Measurements from ENCODE around the gene PUM2. TPM values are rescaled to one million over a fixed set of nuclear protein-coding genes. Genes with fewer than 3 reads are reported as not detected.
"Not testable (repeated sequence)": the region's sequence is repeated elsewhere in the genome, so short reads cannot be mapped to it uniquely, and the experiment has no call there.

PUM2 gene
- total RNA-seq, 4 donors from 2014 or later = 61.2 to 88.3 (median 74.8) TPM

DNA sequence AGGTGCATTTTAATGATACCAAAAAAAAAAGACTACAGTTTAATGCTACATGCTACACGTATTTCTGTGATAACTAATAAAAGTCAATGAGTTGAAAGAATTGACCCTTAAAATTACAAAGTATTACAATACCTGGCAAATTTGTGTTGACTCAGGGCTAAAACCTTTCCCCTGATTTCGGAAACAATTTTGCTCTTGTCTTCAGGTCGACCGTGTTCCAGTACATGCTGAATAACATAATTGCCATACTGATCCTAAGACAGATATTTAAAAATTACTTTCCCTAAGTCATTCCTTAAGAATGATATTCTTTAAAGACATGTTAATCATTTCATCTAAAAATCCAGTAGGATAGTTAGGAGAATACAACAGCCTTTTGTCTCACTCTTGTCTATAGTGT lies 95.9 kb downstream of the PUM2 start:
- H3K27ac ChIP-seq = no peak overlapping the region
- H3K4me1 ChIP-seq = no peaks in the 10 kb centered on the region
- peaks cover 0 to 90% (median 0%) of the 10 kb centered on the region in 3 donors for H3K36me3 ChIP-seq
- H3K27me3 ChIP-seq = no peaks in the 10 kb centered on the region
- H3K9me3 ChIP-seq = no peaks in the 10 kb centered on the region
- TF ChIP-seq, protein P1, sequence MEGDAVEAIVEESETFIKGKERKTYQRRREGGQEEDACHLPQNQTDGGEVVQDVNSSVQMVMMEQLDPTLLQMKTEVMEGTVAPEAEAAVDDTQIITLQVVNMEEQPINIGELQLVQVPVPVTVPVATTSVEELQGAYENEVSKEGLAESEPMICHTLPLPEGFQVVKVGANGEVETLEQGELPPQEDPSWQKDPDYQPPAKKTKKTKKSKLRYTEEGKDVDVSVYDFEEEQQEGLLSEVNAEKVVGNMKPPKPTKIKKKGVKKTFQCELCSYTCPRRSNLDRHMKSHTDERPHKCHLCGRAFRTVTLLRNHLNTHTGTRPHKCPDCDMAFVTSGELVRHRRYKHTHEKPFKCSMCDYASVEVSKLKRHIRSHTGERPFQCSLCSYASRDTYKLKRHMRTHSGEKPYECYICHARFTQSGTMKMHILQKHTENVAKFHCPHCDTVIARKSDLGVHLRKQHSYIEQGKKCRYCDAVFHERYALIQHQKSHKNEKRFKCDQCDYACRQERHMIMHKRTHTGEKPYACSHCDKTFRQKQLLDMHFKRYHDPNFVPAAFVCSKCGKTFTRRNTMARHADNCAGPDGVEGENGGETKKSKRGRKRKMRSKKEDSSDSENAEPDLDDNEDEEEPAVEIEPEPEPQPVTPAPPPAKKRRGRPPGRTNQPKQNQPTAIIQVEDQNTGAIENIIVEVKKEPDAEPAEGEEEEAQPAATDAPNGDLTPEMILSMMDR (IDR thresholded peaks at IDR 0.05) = no peak
- TF ChIP-seq POLR2A (IDR thresholded peaks at IDR 0.05) = no peak
- no peak for DNase-seq
- no peak overlapping the region for H3K4me3 ChIP-seq

DNA sequence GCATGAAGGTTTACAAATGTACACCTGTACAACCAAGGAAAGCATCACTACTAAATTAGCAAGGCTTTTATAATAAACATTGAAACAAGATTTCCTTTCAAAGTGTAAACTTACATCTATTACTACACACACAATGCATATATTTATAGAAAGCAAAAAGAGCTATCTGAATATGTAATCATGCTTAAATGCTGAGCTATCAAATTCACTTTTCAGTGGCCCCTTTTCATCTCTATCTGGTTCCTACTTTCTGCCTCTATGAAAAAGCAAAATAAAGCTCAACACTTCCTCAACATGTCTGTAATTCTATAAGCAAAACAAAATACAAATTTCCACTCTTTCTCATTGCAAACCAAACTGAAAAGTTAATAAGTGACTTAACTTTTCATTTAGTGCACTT lies 100.2 kb downstream of the PUM2 start:
- H3K27ac ChIP-seq = no peak overlapping the region
- no peaks in the 10 kb centered on the region for H3K27me3 ChIP-seq
- no peaks in the 10 kb centered on the region for H3K9me3 ChIP-seq
- H3K36me3 ChIP-seq = peaks cover 0 to 74% (median 0%) of the 10 kb centered on the region in 3 donors
- no peak for DNase-seq
- H3K4me1 ChIP-seq = no peaks in the 10 kb centered on the region
- TF ChIP-seq, protein P1 (IDR thresholded peaks at IDR 0.05) = no peak
- TF ChIP-seq POLR2A (IDR thresholded peaks at IDR 0.05) = no peak
- H3K4me3 ChIP-seq = no peak overlapping the region

DNA sequence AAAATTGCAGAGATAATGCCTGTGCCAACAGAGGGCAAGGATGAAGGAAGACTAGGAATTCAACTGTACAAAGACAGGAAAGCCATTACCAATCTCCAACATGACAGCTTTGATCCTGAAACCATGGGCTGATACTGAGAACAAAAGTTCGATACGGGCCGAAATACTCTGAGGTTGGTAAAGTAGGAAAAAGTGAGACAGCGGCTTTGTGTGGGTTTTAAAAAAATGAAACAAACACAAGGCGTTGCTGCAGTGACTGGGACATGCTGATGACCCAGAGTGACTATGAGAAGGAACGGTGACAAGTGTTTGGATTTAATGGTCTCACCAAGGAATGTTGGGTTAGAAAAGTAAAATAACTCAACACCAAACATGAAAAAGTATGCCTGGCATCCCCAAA lies 101.5 kb downstream of the PUM2 start:
- H3K4me3 ChIP-seq = no peak overlapping the region
- no peak overlapping the region for H3K27ac ChIP-seq
- TF ChIP-seq, protein P1 (IDR thresholded peaks at IDR 0.05) = no peak
- no peak for TF ChIP-seq POLR2A (IDR thresholded peaks at IDR 0.05)
- no peaks in the 10 kb centered on the region for H3K27me3 ChIP-seq
- DNase-seq = no peak
- H3K4me1 ChIP-seq = no peaks in the 10 kb centered on the region
- H3K36me3 ChIP-seq = peaks cover 0 to 61% (median 0%) of the 10 kb centered on the region in 3 donors
- H3K9me3 ChIP-seq = no peaks in the 10 kb centered on the region

DNA sequence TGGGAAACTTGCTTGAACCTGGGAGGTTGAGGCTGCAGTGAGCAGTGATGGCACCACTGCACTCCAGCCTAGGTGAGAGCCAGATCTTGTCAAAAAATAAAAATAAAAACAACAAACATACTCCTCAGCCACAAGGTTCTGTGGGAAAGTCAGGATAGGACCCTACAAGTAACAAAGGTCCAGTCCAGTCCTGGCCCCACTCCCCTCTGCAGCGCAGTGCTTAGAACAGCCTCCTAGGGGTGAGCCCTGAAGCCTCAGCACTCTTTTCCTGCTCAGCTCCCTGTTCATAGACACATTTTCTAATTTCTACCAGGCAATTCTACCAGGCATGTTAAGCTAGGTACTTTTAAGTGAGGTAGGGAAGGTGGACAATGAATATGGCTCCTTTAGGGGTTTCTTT lies 103.6 kb downstream of the PUM2 start:
- Histone ChIP-seq H3K9me3 (no peaks in the 10 kb centered on the region), H3K4me1 (peaks cover 0 to 4% (median 0%) of the 10 kb centered on the region in 4 donors), H3K27ac (no peak overlapping the region), H3K4me3 (no peak overlapping the region), H3K27me3 (no peaks in the 10 kb centered on the region), H3K36me3 (peaks cover 0 to 40% (median 0%) of the 10 kb centered on the region in 3 donors)
- TF ChIP-seq, protein P1 (IDR thresholded peaks at IDR 0.05) = no peak
- TF ChIP-seq POLR2A (IDR thresholded peaks at IDR 0.05) = no peak
- DNase-seq = no peak

DNA sequence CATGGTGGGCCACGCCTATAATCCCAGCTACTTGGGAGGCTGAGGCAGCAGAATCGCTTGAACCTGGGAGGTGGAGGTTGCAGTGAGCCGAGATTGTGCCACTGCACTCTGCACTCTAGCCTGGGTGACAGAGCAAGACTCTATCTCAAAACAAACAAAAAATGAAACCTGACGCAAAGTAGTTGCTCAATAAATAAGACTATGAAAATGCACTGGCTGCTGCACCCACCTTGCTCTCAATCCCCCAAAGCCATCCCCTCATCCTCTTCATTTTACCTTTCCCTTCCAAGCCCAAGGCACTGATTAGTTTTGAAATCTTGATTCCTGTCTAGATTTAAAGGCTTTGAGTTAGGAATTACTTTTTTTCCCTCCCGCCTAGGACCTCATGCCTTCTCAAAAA lies 107.0 kb downstream of the PUM2 start:
- not testable (repeated sequence) for H3K27me3 ChIP-seq, H3K36me3 ChIP-seq, H3K4me3 ChIP-seq, DNase-seq, H3K4me1 ChIP-seq, H3K27ac ChIP-seq, H3K9me3 ChIP-seq

DNA sequence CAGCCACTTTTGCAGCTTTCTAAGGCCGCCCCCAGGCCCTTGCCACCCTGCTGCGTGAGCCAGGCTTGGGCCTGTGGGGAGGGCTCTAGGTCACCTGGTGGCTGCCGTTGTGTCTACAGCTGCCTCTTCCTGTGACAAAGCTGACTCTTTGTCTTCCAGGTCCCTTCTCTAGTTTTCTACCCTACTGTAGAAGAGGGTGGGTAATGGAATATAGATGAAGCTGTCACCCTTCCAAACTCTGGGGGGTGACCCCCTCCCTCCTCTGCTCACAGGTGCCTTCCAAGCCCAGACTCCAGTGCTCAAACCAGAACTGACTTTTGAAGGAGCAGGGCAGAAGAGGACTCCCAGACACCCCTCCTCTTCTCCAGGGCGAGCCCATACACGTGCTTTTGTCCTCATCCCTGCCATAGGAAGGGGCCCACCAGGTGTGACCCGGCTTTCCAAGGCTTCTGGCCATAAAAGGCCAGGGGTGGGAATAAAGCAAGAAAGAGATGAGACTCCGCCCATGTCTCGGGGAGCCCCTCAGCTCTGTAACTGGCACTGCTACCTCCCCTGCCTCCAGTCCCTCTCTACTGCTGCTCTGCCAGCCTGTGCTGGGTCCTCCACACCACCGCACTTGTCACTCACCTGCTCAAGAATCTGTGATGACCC lies 107.8 kb downstream of the PUM2 start:
- Histone ChIP-seq H3K36me3 (peaks cover 0 to 10% (median 0%) of the 10 kb centered on the region in 3 donors), H3K9me3 (no peaks in the 10 kb centered on the region), H3K4me1 (peaks cover 0 to 4% (median 0%) of the 10 kb centered on the region in 4 donors), H3K4me3 (no peak overlapping the region), H3K27me3 (no peaks in the 10 kb centered on the region), H3K27ac (no peak overlapping the region)
- TF ChIP-seq, protein P1 (IDR thresholded peaks at IDR 0.05) = no peak
- no peak for TF ChIP-seq POLR2A (IDR thresholded peaks at IDR 0.05)
- no peak for DNase-seq
